ENCODE results near the gene CBX2.

GRCh38 chr17:79799174-79799537 lies 21.2 kb downstream of the CBX2 start:
- TF ChIP-seq, protein P1, sequence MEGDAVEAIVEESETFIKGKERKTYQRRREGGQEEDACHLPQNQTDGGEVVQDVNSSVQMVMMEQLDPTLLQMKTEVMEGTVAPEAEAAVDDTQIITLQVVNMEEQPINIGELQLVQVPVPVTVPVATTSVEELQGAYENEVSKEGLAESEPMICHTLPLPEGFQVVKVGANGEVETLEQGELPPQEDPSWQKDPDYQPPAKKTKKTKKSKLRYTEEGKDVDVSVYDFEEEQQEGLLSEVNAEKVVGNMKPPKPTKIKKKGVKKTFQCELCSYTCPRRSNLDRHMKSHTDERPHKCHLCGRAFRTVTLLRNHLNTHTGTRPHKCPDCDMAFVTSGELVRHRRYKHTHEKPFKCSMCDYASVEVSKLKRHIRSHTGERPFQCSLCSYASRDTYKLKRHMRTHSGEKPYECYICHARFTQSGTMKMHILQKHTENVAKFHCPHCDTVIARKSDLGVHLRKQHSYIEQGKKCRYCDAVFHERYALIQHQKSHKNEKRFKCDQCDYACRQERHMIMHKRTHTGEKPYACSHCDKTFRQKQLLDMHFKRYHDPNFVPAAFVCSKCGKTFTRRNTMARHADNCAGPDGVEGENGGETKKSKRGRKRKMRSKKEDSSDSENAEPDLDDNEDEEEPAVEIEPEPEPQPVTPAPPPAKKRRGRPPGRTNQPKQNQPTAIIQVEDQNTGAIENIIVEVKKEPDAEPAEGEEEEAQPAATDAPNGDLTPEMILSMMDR (IDR thresholded peaks at IDR 0.05; ENCODE audit: insufficient read depth, low read length, poor library complexity, severe bottlenecking) = no peak
- TF ChIP-seq EZH2phosphoT487 (conservative IDR thresholded peaks at IDR 0.05; ENCODE audit: low read length) = no peak

Measured in SU-DHL-6 (cell line).